Measurements from ENCODE around the gene PLXNA2. TPM values are rescaled to one million over a fixed set of nuclear protein-coding genes. Genes with fewer than 3 reads are reported as not detected.
A peak's percentile ranks its signal among the peaks of the same experiment; 100 is the strongest.

PLXNA2 gene
- total and polyA plus RNA-seq, 2 experiments from 2014 or later = 3.7 to 5.4 TPM

DNA sequence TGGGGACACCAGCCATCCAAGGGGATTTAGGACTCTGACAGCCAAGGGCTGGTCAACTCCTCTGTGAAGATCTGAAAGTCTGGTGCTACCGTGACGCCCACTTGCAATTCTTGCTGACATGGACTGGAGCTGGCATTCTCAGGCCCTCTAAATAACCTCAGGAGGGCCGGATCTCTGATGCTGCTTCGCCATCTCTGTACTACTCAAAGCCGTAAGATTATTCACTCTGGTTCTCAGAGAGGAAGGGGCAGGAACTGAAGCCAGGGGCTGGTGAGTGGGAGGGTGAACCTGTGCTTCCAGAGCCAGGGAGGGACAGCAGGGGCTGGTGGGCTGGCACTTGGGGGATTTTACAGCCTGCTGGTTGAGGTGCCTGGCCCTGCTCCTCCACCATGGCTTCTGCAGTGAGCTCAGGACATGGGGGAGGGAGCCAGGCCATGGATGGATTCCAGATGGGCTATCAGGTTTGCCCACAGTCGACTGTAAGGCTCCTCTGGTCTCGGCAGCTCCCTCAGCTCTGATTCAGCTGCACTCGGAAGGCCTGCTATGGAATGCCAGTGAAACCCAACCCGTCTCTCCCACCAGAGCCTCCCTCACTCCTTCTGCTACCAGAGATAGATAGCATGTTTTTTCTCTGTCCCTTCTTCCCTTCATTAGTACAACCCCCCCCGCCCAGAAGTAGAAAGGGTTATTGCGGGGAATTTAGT is 84.5 kb downstream of the PLXNA2 start:
- in situ Hi-C loops (cut with MboI) = no loop called here
- H3K4me1 ChIP-seq (ENCODE audit: insufficient read depth) = peaks cover 38% of the 10 kb centered on the region
- H3K9me3 ChIP-seq (ENCODE audit: low read depth) = no peaks in the 10 kb centered on the region
- TF ChIP-seq EZH2phosphoT487 (IDR thresholded peaks at IDR 0.05; ENCODE audit: insufficient read depth, low read depth) (no peak), EZH2 (IDR thresholded peaks at IDR 0.05; ENCODE audit: insufficient read depth, poor library complexity, severe bottlenecking) (no peak)
- 76 to 77% methylated on average over 11 of the region's 11 CpGs for WGBS, 2 experiments (ENCODE audit: low coverage in 1 of 2, low lambda C conversion rate in 2 of 2, missing lambda C conversion rate in 2 of 2)
- no peak overlapping the region for H3K4me3 ChIP-seq
- no peaks in the 10 kb centered on the region for H3K9me2 ChIP-seq (ENCODE audit: insufficient read depth)
- no peak overlapping the region for H3K9ac ChIP-seq
- H3K27ac ChIP-seq = 0 out of 2 replicates have a peak overlapping the region, but pooled peaks have one; percentile 22
- H3K27me3 ChIP-seq (replicated peaks; ENCODE audit: insufficient read depth) = no peaks in the 10 kb centered on the region
- H3K4me2 ChIP-seq (ENCODE audit: unreplicated experiment) = no peak overlapping the region
- no peaks in the 10 kb centered on the region for H3K36me3 ChIP-seq (ENCODE audit: low read depth)
- no peaks in the 10 kb centered on the region for H4K20me1 ChIP-seq (ENCODE audit: insufficient read depth)
- no peak overlapping the region for H2AFZ ChIP-seq
- H3K79me2 ChIP-seq (ENCODE audit: insufficient read depth) = no peaks in the 10 kb centered on the region; the same call in 1 of the 2 replicates
- 0 out of 2 replicates have a peak, but pooled peaks cover 8% of the 10 kb centered on the region for H3F3A ChIP-seq (ENCODE audit: insufficient read depth)
- peak; percentile 80 for DNase-seq

DNA sequence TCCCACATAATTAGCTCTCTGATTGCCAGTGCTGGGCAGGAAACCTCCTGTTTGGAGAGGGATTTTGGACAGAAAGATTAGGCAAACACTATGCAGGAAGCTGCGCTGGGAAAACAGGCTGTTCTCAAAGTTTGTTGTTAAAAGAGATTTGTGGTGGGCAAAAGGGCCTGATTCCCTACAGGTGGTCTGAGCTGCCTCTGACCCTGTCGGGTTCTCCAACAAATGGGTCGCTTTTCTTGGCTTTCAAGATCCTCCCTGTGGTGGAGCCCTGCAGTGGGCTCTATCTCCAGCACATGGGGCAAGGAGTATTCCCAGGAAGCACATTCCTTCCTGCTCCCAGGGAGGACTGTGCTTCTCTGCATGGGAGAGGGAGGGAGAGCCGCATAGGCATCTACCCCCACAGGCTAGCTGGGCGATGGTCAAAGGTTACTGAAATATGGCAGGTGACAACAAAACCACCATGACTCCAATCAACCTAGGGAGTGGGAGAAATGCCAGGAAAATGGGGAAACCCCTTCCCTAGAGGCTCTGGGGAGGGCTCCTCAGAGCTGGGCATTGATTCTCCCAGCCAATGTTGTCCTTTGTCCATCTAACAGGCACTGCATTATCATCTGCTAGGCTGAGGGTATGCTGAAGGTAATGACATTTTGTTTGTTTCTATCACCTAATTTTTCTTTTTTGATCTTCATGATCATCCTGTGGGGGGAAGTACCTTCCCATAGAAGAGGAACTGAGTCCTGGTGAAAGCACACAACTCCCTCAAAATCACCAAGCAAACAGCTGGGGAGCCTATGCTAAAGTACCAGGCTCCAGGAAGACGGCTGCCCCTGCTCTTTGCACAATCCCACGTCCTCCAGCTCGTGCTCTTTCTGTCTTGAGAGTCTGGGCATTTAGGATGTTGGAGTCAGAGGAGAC is 85.3 kb downstream of the PLXNA2 start:
- Histone ChIP-seq H4K20me1 (ENCODE audit: insufficient read depth) (no peaks in the 10 kb centered on the region), H3K9me3 (ENCODE audit: low read depth) (no peaks in the 10 kb centered on the region), H3K4me1 (ENCODE audit: insufficient read depth) (peaks cover 38% of the 10 kb centered on the region), H3K36me3 (ENCODE audit: low read depth) (no peaks in the 10 kb centered on the region), H3K79me2 (ENCODE audit: insufficient read depth) (no peaks in the 10 kb centered on the region; the same call in 1 of the 2 replicates), H3K9me2 (ENCODE audit: insufficient read depth) (no peaks in the 10 kb centered on the region), H2AFZ (no peak overlapping the region), H3K9ac (no peak overlapping the region), H3K27me3 (replicated peaks; ENCODE audit: insufficient read depth) (no peaks in the 10 kb centered on the region), H3K27ac (no peak overlapping the region), H3F3A (ENCODE audit: insufficient read depth) (0 out of 2 replicates have a peak, but pooled peaks cover 8% of the 10 kb centered on the region), H3K4me3 (no peak overlapping the region), H3K4me2 (ENCODE audit: unreplicated experiment) (no peak overlapping the region)
- 96 to 97% methylated on average over 8 of the region's 8 CpGs for WGBS, 2 experiments (ENCODE audit: low coverage in 1 of 2, low lambda C conversion rate in 2 of 2, missing lambda C conversion rate in 2 of 2)
- no peak for TF ChIP-seq EZH2phosphoT487 (IDR thresholded peaks at IDR 0.05; ENCODE audit: insufficient read depth, low read depth)
- TF ChIP-seq EZH2 (IDR thresholded peaks at IDR 0.05; ENCODE audit: insufficient read depth, poor library complexity, severe bottlenecking) = no peak
- no peak for DNase-seq
- in situ Hi-C loops (cut with MboI) = no loop called here

DNA sequence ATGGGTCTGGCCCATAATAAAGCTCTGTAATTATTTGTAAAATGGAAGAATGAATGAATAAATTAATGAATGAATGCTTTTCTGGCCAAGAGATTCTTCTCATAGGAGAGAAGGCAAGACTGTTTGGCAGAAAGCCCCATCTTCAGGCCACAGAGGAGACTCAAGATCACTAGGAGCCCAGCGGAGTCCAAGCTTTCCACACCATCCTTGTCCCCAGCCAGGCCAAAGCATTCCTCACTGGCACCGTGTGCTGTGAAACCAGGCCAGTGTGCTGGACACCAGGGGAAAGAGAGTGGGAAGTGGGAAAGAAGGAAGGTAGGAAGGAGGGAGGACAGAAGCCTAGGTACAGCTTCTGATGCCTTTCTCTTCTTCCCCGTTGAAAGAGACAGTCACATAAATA is 86.4 kb downstream of the PLXNA2 start:
- no peak overlapping the region for H3K27ac ChIP-seq
- no peak overlapping the region for H2AFZ ChIP-seq
- H4K20me1 ChIP-seq (ENCODE audit: insufficient read depth) = no peaks in the 10 kb centered on the region
- no peaks in the 10 kb centered on the region for H3K9me3 ChIP-seq (ENCODE audit: low read depth)
- no peaks in the 10 kb centered on the region for H3K9me2 ChIP-seq (ENCODE audit: insufficient read depth)
- H3K79me2 ChIP-seq (ENCODE audit: insufficient read depth) = no peaks in the 10 kb centered on the region; the same call in 1 of the 2 replicates
- H3K9ac ChIP-seq = no peak overlapping the region
- no peak for TF ChIP-seq EZH2phosphoT487 (IDR thresholded peaks at IDR 0.05; ENCODE audit: insufficient read depth, low read depth)
- TF ChIP-seq EZH2 (IDR thresholded peaks at IDR 0.05; ENCODE audit: insufficient read depth, poor library complexity, severe bottlenecking) = no peak
- 0 out of 2 replicates have a peak, but pooled peaks cover 8% of the 10 kb centered on the region for H3F3A ChIP-seq (ENCODE audit: insufficient read depth)
- H3K4me1 ChIP-seq (ENCODE audit: insufficient read depth) = peaks cover 34% of the 10 kb centered on the region
- WGBS, 2 experiments (ENCODE audit: low coverage in 1 of 2, low lambda C conversion rate in 2 of 2, missing lambda C conversion rate in 2 of 2) = 95 to 96% methylated on average over 3 of the region's 3 CpGs
- no peaks in the 10 kb centered on the region for H3K27me3 ChIP-seq (replicated peaks; ENCODE audit: insufficient read depth)
- H3K4me3 ChIP-seq = no peak overlapping the region
- in situ Hi-C loops (cut with MboI) = no loop called here
- no peaks in the 10 kb centered on the region for H3K36me3 ChIP-seq (ENCODE audit: low read depth)
- H3K4me2 ChIP-seq (ENCODE audit: unreplicated experiment) = no peak overlapping the region
- DNase-seq = no peak

DNA sequence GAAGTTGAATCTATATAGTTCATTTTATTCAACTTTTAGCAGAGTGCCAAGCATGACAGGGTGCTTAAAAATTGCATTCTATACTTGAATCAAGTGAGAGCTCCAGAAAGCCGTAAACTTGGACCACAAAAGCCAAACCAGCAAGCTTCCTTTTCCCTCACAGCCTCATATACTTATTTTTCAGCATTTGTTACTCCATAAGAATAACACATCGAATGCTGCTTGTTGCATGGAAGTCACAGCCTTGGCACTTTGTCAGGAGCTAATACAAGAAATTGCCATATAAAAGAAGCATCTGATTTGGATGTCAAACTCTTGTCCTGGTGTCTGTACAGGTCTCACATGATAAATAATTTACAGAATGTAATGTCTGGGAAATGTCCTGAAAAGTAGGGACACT is 87.4 kb downstream of the PLXNA2 start:
- DNase-seq = no peak
- Histone ChIP-seq H3K9me2 (ENCODE audit: insufficient read depth) (no peaks in the 10 kb centered on the region), H3K9me3 (ENCODE audit: low read depth) (no peaks in the 10 kb centered on the region), H3K27ac (no peak overlapping the region), H3F3A (ENCODE audit: insufficient read depth) (0 out of 2 replicates have a peak, but pooled peaks cover 8% of the 10 kb centered on the region), H4K20me1 (ENCODE audit: insufficient read depth) (no peaks in the 10 kb centered on the region), H3K36me3 (ENCODE audit: low read depth) (no peaks in the 10 kb centered on the region), H2AFZ (no peak overlapping the region), H3K79me2 (ENCODE audit: insufficient read depth) (no peaks in the 10 kb centered on the region; the same call in 1 of the 2 replicates), H3K4me1 (ENCODE audit: insufficient read depth) (peaks cover 24% of the 10 kb centered on the region), H3K4me3 (no peak overlapping the region), H3K27me3 (replicated peaks; ENCODE audit: insufficient read depth) (no peaks in the 10 kb centered on the region), H3K4me2 (ENCODE audit: unreplicated experiment) (no peak overlapping the region), H3K9ac (no peak overlapping the region)
- 94 to 99% methylated on average over 2 of the region's 2 CpGs for WGBS, 2 experiments (ENCODE audit: low coverage in 1 of 2, low lambda C conversion rate in 2 of 2, missing lambda C conversion rate in 2 of 2)
- in situ Hi-C loops (cut with MboI) = no loop called here
- TF ChIP-seq EZH2phosphoT487 (IDR thresholded peaks at IDR 0.05; ENCODE audit: insufficient read depth, low read depth) (no peak), EZH2 (IDR thresholded peaks at IDR 0.05; ENCODE audit: insufficient read depth, poor library complexity, severe bottlenecking) (no peak)
